ENCODE results near the gene KRT76.

The KRT76 gene

GRCh38 chr12:52805739-52806138, 28.6 kb upstream of the KRT76 start:
- Histone ChIP-seq H3K4me3 (ENCODE audit: insufficient read depth, low read length, poor library complexity, severe bottlenecking) (no peak overlapping the region), H3K36me3 (ENCODE audit: low read length) (no peaks in the 10 kb centered on the region), H4K20me1 (ENCODE audit: low read depth, low read length) (no peaks in the 10 kb centered on the region), H3K27ac (ENCODE audit: low read depth, low read length) (no peak overlapping the region), H3K27me3 (ENCODE audit: low read length) (no peaks in the 10 kb centered on the region), H3K4me2 (ENCODE audit: low read depth, low read length, poor library complexity, severe bottlenecking) (no peak overlapping the region), H3K79me2 (ENCODE audit: insufficient read depth, low read length) (no peaks in the 10 kb centered on the region), H3K9ac (ENCODE audit: low read length) (no peak overlapping the region), H3K9me3 (ENCODE audit: insufficient read depth, low read length) (no peaks in the 10 kb centered on the region), H2AFZ (ENCODE audit: low read depth, low read length, severe bottlenecking) (no peak overlapping the region), H3F3A (ENCODE audit: insufficient read depth) (no peaks in the 10 kb centered on the region), H3K9me2 (replicated peaks; ENCODE audit: insufficient read depth, low read length) (no peaks in the 10 kb centered on the region)
- TF ChIP-seq EZH2phosphoT487 (conservative IDR thresholded peaks at IDR 0.05; ENCODE audit: low read length) (no peak), CTCF (IDR thresholded peaks at IDR 0.05; ENCODE audit: insufficient read depth, low read length, poor library complexity, severe bottlenecking) (no peak)

- no peak overlapping the region for H3K9ac ChIP-seq (ENCODE audit: low read length)
- H3K27me3 ChIP-seq (ENCODE audit: low read length): no peaks in the 10 kb centered on the region
- H3K4me3 ChIP-seq (ENCODE audit: insufficient read depth, low read length, poor library complexity, severe bottlenecking): no peak overlapping the region
- H3K79me2 ChIP-seq (ENCODE audit: insufficient read depth, low read length): no peaks in the 10 kb centered on the region
- TF ChIP-seq CTCF (IDR thresholded peaks at IDR 0.05; ENCODE audit: insufficient read depth, low read length, poor library complexity, severe bottlenecking) (no peak), EZH2phosphoT487 (conservative IDR thresholded peaks at IDR 0.05; ENCODE audit: low read length) (no peak)
- H3K9me2 ChIP-seq (replicated peaks; ENCODE audit: insufficient read depth, low read length): no peaks in the 10 kb centered on the region
- no peaks in the 10 kb centered on the region for H4K20me1 ChIP-seq (ENCODE audit: low read depth, low read length)
- H3K36me3 ChIP-seq (ENCODE audit: low read length): no peaks in the 10 kb centered on the region
- H2AFZ ChIP-seq (ENCODE audit: low read depth, low read length, severe bottlenecking): no peak overlapping the region
- H3K27ac ChIP-seq (ENCODE audit: low read depth, low read length): no peak overlapping the region
- no peaks in the 10 kb centered on the region for H3F3A ChIP-seq (ENCODE audit: insufficient read depth)
- no peaks in the 10 kb centered on the region for H3K9me3 ChIP-seq (ENCODE audit: insufficient read depth, low read length)
- H3K4me2 ChIP-seq (ENCODE audit: low read depth, low read length, poor library complexity, severe bottlenecking): no peak overlapping the region
Observed at GRCh38 chr12:52805000-52805399, 27.9 kb upstream of the KRT76 start.

- H4K20me1 ChIP-seq (ENCODE audit: low read depth, low read length): no peaks in the 10 kb centered on the region
- H3K79me2 ChIP-seq (ENCODE audit: insufficient read depth, low read length): no peaks in the 10 kb centered on the region
- no peak overlapping the region for H2AFZ ChIP-seq (ENCODE audit: low read depth, low read length, severe bottlenecking)
- no peaks in the 10 kb centered on the region for H3F3A ChIP-seq (ENCODE audit: insufficient read depth)
- no peak overlapping the region for H3K9ac ChIP-seq (ENCODE audit: low read length)
- no peak overlapping the region for H3K4me2 ChIP-seq (ENCODE audit: low read depth, low read length, poor library complexity, severe bottlenecking)
- no peaks in the 10 kb centered on the region for H3K9me2 ChIP-seq (replicated peaks; ENCODE audit: insufficient read depth, low read length)
- H3K4me3 ChIP-seq (ENCODE audit: insufficient read depth, low read length, poor library complexity, severe bottlenecking): no peak overlapping the region
- peaks cover 3% of the 10 kb centered on the region; the same call in 1 of the 2 replicates for H3K27me3 ChIP-seq (ENCODE audit: low read length)
- no peak overlapping the region for H3K27ac ChIP-seq (ENCODE audit: low read depth, low read length)
- H3K36me3 ChIP-seq (ENCODE audit: low read length): no peaks in the 10 kb centered on the region
- no peaks in the 10 kb centered on the region for H3K9me3 ChIP-seq (ENCODE audit: insufficient read depth, low read length)
- TF ChIP-seq EZH2phosphoT487 (conservative IDR thresholded peaks at IDR 0.05; ENCODE audit: low read length) (no peak), CTCF (IDR thresholded peaks at IDR 0.05; ENCODE audit: insufficient read depth, low read length, poor library complexity, severe bottlenecking) (no peak)
Observed at GRCh38 chr12:52802442-52802841, 25.3 kb upstream of the KRT76 start.
